Forelimb muscle (tissue), 1 donor: ENCODE measurements around the gene ATCAY. TPM values are rescaled to one million over a fixed set of nuclear protein-coding genes. Genes with fewer than 3 reads are reported as not detected.
"Not testable (repeated sequence)": the region's sequence is repeated elsewhere in the genome, so short reads cannot be mapped to it uniquely, and the experiment has no call there.

ENCODE experiments used
- DNase-seq: peaks from one replicate; pipeline ENCODE4 v3.0.0-alpha.2; 2013; ENCODE audit warnings: low read depth
- polyA plus RNA-seq: library from polyadenylated mRNA; unstranded; fragments of 120-200 nt; gene quantifications from one replicate; pipeline ENCODE4 v1.2.1, GENCODE V29; 2013; ENCODE audit not compliant: insufficient read length

The ATCAY gene
- polyA plus RNA-seq, 1 donor, result 1.2 TPM

- no peak for DNase-seq
Observed at GRCh38 chr19:3855320-3855719, 25.2 kb upstream of the ATCAY start.

- DNase-seq, result no peak
Observed at GRCh38 chr19:3857449-3858003, 23.0 kb upstream of the ATCAY start.

- DNase-seq, result no peak
Observed at GRCh38 chr19:3860499-3860898, 20.0 kb upstream of the ATCAY start.

GRCh38 chr19:3862826-3863500 is 17.5 kb upstream of the ATCAY start:
- no peak for DNase-seq

- no peak for DNase-seq
Observed at GRCh38 chr19:3863648-3864047, 16.8 kb upstream of the ATCAY start.

- no peak for DNase-seq
Observed at GRCh38 chr19:3866910-3867638, 13.4 kb upstream of the ATCAY start.

GRCh38 chr19:3867971-3868769 is 12.3 kb upstream of the ATCAY start:
- DNase-seq, result no peak

GRCh38 chr19:3868770-3869456 is 11.6 kb upstream of the ATCAY start, which contains the start of gene ZFR2:
TSS of gene ZFR2 (minus strand) at chr19:3869038. CDS start at chr19:3869017, 21 bp downstream.
- DNase-seq, result no peak

- no peak for DNase-seq
Observed at GRCh38 chr19:3873151-3873550, 7.3 kb upstream of the ATCAY start.

- not testable (repeated sequence) for DNase-seq
Observed at GRCh38 chr19:3874695-3875094, 5.8 kb upstream of the ATCAY start.

GRCh38 chr19:3879656-3880055 is 829 bp upstream of the ATCAY start:
- DNase-seq, result no peak

- no peak for DNase-seq
Observed at GRCh38 chr19:3881272-3882040, 971 bp downstream of the ATCAY start.

- DNase-seq, result no peak
Observed at GRCh38 chr19:3882041-3882384, 1.5 kb downstream of the ATCAY start.

- DNase-seq, result no peak
Observed at GRCh38 chr19:3890591-3890990, 10.1 kb downstream of the ATCAY start.

GRCh38 chr19:3893509-3894179 is 13.2 kb downstream of the ATCAY start:
- DNase-seq, result no peak

GRCh38 chr19:3894959-3895358 is 14.5 kb downstream of the ATCAY start:
- not testable (repeated sequence) for DNase-seq

- no peak for DNase-seq
Observed at GRCh38 chr19:3895788-3896187, 15.3 kb downstream of the ATCAY start.

GRCh38 chr19:3897936-3898335 is 17.5 kb downstream of the ATCAY start:
- DNase-seq, result no peak

GRCh38 chr19:3898426-3898825 is 17.9 kb downstream of the ATCAY start:
- no peak for DNase-seq
